Naive thymus-derived CD4-positive, alpha-beta T cell (primary cell): ENCODE measurements around the gene DENND5A. TPM values are rescaled to one million over a fixed set of nuclear protein-coding genes. Genes with fewer than 3 reads are reported as not detected.
"Not testable (repeated sequence)": the region's sequence is repeated elsewhere in the genome, so short reads cannot be mapped to it uniquely, and the experiment has no call there.

Experiments
- ATAC-seq: fragments of 150-1000 bp; cut with Tn5 transposase; 2 replicates; pipeline ENCODE4 v1.10.0; 2021; ENCODE audit warnings: mild to moderate bottlenecking, moderate library complexity
- CTCF ChIA-PET: fragments of 350-600 bp; sonication (Branson Sonifier 250); formaldehyde crosslinking; loops from one replicate; lab custom pipeline; 2021; ENCODE audit warnings: antibody characterized with exemption; lab: Charles Lee
- POLR2A ChIA-PET: fragments of 350-600 bp; sonication (Branson Sonifier 250); formaldehyde crosslinking; loops from one replicate; lab custom pipeline; 2021; ENCODE audit warnings: antibody characterized with exemption, inconsistent platforms; lab: Charles Lee
- DNase-seq, 9 donors: peaks; one replicate each; pipeline versions ENCODE4 v3.0.0 to v3.0.0-alpha.2; 2020 to 2022; ENCODE audit warnings: mixed read lengths in 1 of 9
- H3K27ac ChIP-seq: one replicate; pipeline ENCODE4 v1.7.0; 2013; ENCODE audit warnings: mild to moderate bottlenecking, low read depth, low read length, moderate library complexity
- H3K27me3 ChIP-seq, 2 donors: one replicate each; pipeline ENCODE4 v1.7.0; 2013; ENCODE audit warnings: low read length in 2 of 2, mild to moderate bottlenecking in 2 of 2, moderate library complexity in 2 of 2; ENCODE audit not compliant: control insufficient read depth in 2 of 2, insufficient read depth in 2 of 2
- H3K36me3 ChIP-seq, 3 experiments: 1 replicate in 2 of 3; 2 replicates in 1 of 3; pipeline ENCODE4 v1.7.0; 2013; ENCODE audit warnings: low read length in 3 of 3, mild to moderate bottlenecking in 3 of 3, moderate library complexity in 1 of 3; ENCODE audit not compliant: insufficient read depth in 3 of 3, control insufficient read depth in 2 of 3
- H3K4me1 ChIP-seq, 2 donors: one replicate each; pipeline ENCODE4 v1.7.0; 2013; ENCODE audit warnings: low read length in 2 of 2, mild to moderate bottlenecking in 2 of 2, moderate library complexity in 1 of 2; ENCODE audit not compliant: control insufficient read depth in 2 of 2, insufficient read depth in 2 of 2
- H3K4me3 ChIP-seq: 2 replicates; pipeline ENCODE4 v1.7.0; 2013; ENCODE audit warnings: mild to moderate bottlenecking, low read length
- H3K9me3 ChIP-seq, 3 experiments: 1 replicate in 2 of 3; 2 replicates in 1 of 3; pipeline ENCODE4 v1.7.0; 2013; ENCODE audit warnings: low read length in 3 of 3; ENCODE audit not compliant: control insufficient read depth in 2 of 3
- H3K27ac Mint-ChIP-seq, 9 donors: one replicate each; pipeline ENCODE4 v1.8.0; 2020 to 2022; ENCODE audit warnings: mixed read lengths in 9 of 9, mild to moderate bottlenecking in 8 of 9, moderate library complexity in 5 of 9, inconsistent platforms in 2 of 9
- H3K27me3 Mint-ChIP-seq, 5 donors: one replicate each; pipeline ENCODE4 v1.8.0; 2021 to 2022; ENCODE audit warnings: mixed read lengths in 5 of 5, mild to moderate bottlenecking in 1 of 5
- H3K36me3 Mint-ChIP-seq, 5 donors: one replicate each; pipeline ENCODE4 v1.8.0; 2020 to 2022; ENCODE audit warnings: mixed read lengths in 5 of 5, mild to moderate bottlenecking in 3 of 5, inconsistent platforms in 1 of 5
- H3K4me1 Mint-ChIP-seq, 7 donors: one replicate each; pipeline ENCODE4 v1.8.0; 2020 to 2022; ENCODE audit warnings: mixed read lengths in 7 of 7, mild to moderate bottlenecking in 3 of 7, inconsistent platforms in 1 of 7
- H3K4me3 Mint-ChIP-seq, 10 donors: one replicate each; pipeline ENCODE4 v1.8.0; 2020 to 2022; ENCODE audit warnings: mild to moderate bottlenecking in 10 of 10, mixed read lengths in 10 of 10, moderate library complexity in 6 of 10, inconsistent platforms in 2 of 10
- H3K9me3 Mint-ChIP-seq, 11 donors: one replicate each; pipeline ENCODE4 v1.8.0; 2020 to 2022; ENCODE audit warnings: mixed read lengths in 11 of 11, mild to moderate bottlenecking in 4 of 11, inconsistent platforms in 1 of 11, moderate library complexity in 1 of 11
- intact Hi-C, 2 donors: fragments of 100-400 bp; cut with micrococcal nuclease; formaldehyde crosslinking; loops; one replicate each; pipeline ENCODE4 v1.15.1; 2023
- polyA plus RNA-seq, 2 donors: library from polyadenylated mRNA; unstranded; fragments of 300-500 nt; fragmentation: Illumina TruSeq; gene quantifications; one replicate each; pipeline ENCODE4 v1.2.3, GENCODE V29; 2021
- total RNA-seq, 6 experiments: library from RNA in 5 of 6; stranded (reverse) in 5 of 6; gene quantifications; 1 replicate in 5 of 6; 2 replicates in 1 of 6; pipeline ENCODE4 v1.2.3 and lab custom pipeline; 2021 to 2026

The DENND5A gene
- total and polyA plus RNA-seq, 7 experiments from 2014 or later: 33.9 to 178 (median 106) TPM

- Histone ChIP-seq H3K27me3 (no peaks in the 10 kb centered on the region), H3K9me3 (no peaks in the 10 kb centered on the region), H3K27ac (no peak overlapping the region), H3K36me3 (peaks cover 0 to 55% (median 0%) of the 10 kb centered on the region in 3 experiments), H3K4me3 (no peak overlapping the region), H3K4me1 (no peaks in the 10 kb centered on the region)
- Mint-ChIP-seq H3K36me3 (peaks cover 22 to 79% (median 61%) of the 10 kb centered on the region in 5 donors), H3K4me3 (no peak overlapping the region), H3K9me3 (peaks cover 0 to 8% (median 0%) of the 10 kb centered on the region in 11 donors), H3K27me3 (no peaks in the 10 kb centered on the region), H3K27ac (peak overlapping the region in 3 of 9 donors; percentile 23 to 38 (median 28)), H3K4me1 (peaks cover 0 to 33% (median 14%) of the 10 kb centered on the region in 7 donors)
- ATAC-seq (no peak), DNase-seq (no peak)
- ChIA-PET POLR2A (no interaction called here), CTCF (interaction anchor here (0.5 kb wide), 1 partner anchor 10 kb away, joined by 3 read pairs; no protein-coding TSS in a partner anchor)
- intact Hi-C loops: no loop called here
Measured at GRCh38 chr11:9176550-9176949, 88.6 kb downstream of the DENND5A start.

GRCh38 chr11:9176136-9176535 lies 89.0 kb downstream of the DENND5A start:
- peaks cover 0 to 8% (median 0%) of the 10 kb centered on the region in 11 donors for H3K9me3 Mint-ChIP-seq
- Histone ChIP-seq H3K27me3 (no peaks in the 10 kb centered on the region), H3K36me3 (peaks cover 0 to 57% (median 0%) of the 10 kb centered on the region in 3 experiments), H3K27ac (no peak overlapping the region), H3K4me3 (no peak overlapping the region), H3K4me1 (no peaks in the 10 kb centered on the region), H3K9me3 (no peaks in the 10 kb centered on the region)
- peaks cover 23 to 78% (median 61%) of the 10 kb centered on the region in 5 donors for H3K36me3 Mint-ChIP-seq
- peak overlapping the region in 4 of 9 donors; percentile 7 to 63 (median 33) for H3K27ac Mint-ChIP-seq
- no peak for ATAC-seq
- no peaks in the 10 kb centered on the region for H3K27me3 Mint-ChIP-seq
- no peak for DNase-seq
- H3K4me3 Mint-ChIP-seq: no peak overlapping the region
- CTCF ChIA-PET: no interaction called here
- intact Hi-C loops: no loop called here
- POLR2A ChIA-PET: no interaction called here
- peaks cover 0 to 34% (median 12%) of the 10 kb centered on the region in 7 donors for H3K4me1 Mint-ChIP-seq

GRCh38 chr11:9172389-9172788 lies 92.8 kb downstream of the DENND5A start:
- H3K4me3 ChIP-seq: no peak overlapping the region
- CTCF ChIA-PET: no interaction called here
- intact Hi-C loops: no loop called here
- H3K27me3 ChIP-seq: no peaks in the 10 kb centered on the region
- H3K9me3 Mint-ChIP-seq: peaks cover 0 to 8% (median 0%) of the 10 kb centered on the region in 11 donors
- peaks cover 0 to 48% (median 0%) of the 10 kb centered on the region in 3 experiments for H3K36me3 ChIP-seq
- no peaks in the 10 kb centered on the region for H3K9me3 ChIP-seq
- DNase-seq (no peak), ATAC-seq (no peak)
- no peak overlapping the region for H3K4me3 Mint-ChIP-seq
- no peaks in the 10 kb centered on the region for H3K27me3 Mint-ChIP-seq
- H3K36me3 Mint-ChIP-seq: peaks cover 16 to 77% (median 55%) of the 10 kb centered on the region in 5 donors
- POLR2A ChIA-PET: interaction anchor here (0.5 kb wide), 1 partner anchor 304 kb away, joined by 4 read pairs; no protein-coding TSS in a partner anchor
- no peaks in the 10 kb centered on the region for H3K4me1 ChIP-seq
- no peak overlapping the region for H3K27ac ChIP-seq
- H3K27ac Mint-ChIP-seq: no peak overlapping the region
- peaks cover 0 to 42% (median 17%) of the 10 kb centered on the region in 7 donors for H3K4me1 Mint-ChIP-seq

- H3K27ac ChIP-seq: no peak overlapping the region
- intact Hi-C loops: no loop called here
Measured at GRCh38 chr11:9170450-9170849, 94.7 kb downstream of the DENND5A start.

GRCh38 chr11:9169595-9170295 lies 95.4 kb downstream of the DENND5A start:
- intact Hi-C loops: loop anchor here (5.0 kb wide), 4 partner anchors 83 to 293 kb away; partner anchors contain the start of gene ZNF143 (in 1 of the 2)
- peaks cover 0 to 35% (median 0%) of the 10 kb centered on the region in 3 experiments for H3K36me3 ChIP-seq
- Mint-ChIP-seq H3K4me3 (no peak overlapping the region), H3K27ac (peak overlapping the region in 2 of 9 donors; percentile 5 to 33), H3K36me3 (peaks cover 16 to 61% (median 48%) of the 10 kb centered on the region in 5 donors), H3K9me3 (peaks cover 0 to 8% (median 0%) of the 10 kb centered on the region in 11 donors), H3K4me1 (peaks cover 0 to 29% (median 10%) of the 10 kb centered on the region in 7 donors), H3K27me3 (no peaks in the 10 kb centered on the region)
- DNase-seq (no peak), ATAC-seq (no peak)
- no peak overlapping the region for H3K4me3 ChIP-seq
- no peaks in the 10 kb centered on the region for H3K9me3 ChIP-seq
- no peaks in the 10 kb centered on the region for H3K27me3 ChIP-seq
- ChIA-PET CTCF (no interaction called here), POLR2A (interaction anchor here (0.8 to 0.9 kb wide), 2 partner anchors 167 to 290 kb away, joined by 3 read pairs; no protein-coding TSS in a partner anchor)
- no peaks in the 10 kb centered on the region for H3K4me1 ChIP-seq
- H3K27ac ChIP-seq: no peak overlapping the region

More at GRCh38 chr11:9170450-9170849, 94.7 kb downstream of the DENND5A start:
- Mint-ChIP-seq H3K4me3 (no peak overlapping the region), H3K36me3 (peaks cover 16 to 68% (median 50%) of the 10 kb centered on the region in 5 donors), H3K9me3 (peaks cover 0 to 8% (median 0%) of the 10 kb centered on the region in 11 donors), H3K4me1 (peaks cover 0 to 37% (median 14%) of the 10 kb centered on the region in 7 donors), H3K27ac (peak overlapping the region in 1 of 9 donors; percentile 27), H3K27me3 (no peaks in the 10 kb centered on the region)
- Histone ChIP-seq H3K36me3 (peaks cover 0 to 33% (median 0%) of the 10 kb centered on the region in 3 experiments), H3K4me3 (no peak overlapping the region), H3K4me1 (no peaks in the 10 kb centered on the region), H3K27me3 (no peaks in the 10 kb centered on the region), H3K9me3 (no peaks in the 10 kb centered on the region)
- ChIA-PET CTCF (interaction anchor here (0.6 kb wide), 1 partner anchor 241 kb away, joined by 3 read pairs; no protein-coding TSS in a partner anchor), POLR2A (no interaction called here)
- DNase-seq (no peak), ATAC-seq (no peak)

- H3K9me3 Mint-ChIP-seq, ATAC-seq, CTCF ChIA-PET, H3K27me3 Mint-ChIP-seq, POLR2A ChIA-PET, DNase-seq, H3K27ac Mint-ChIP-seq, H3K27ac ChIP-seq, H3K4me3 Mint-ChIP-seq, H3K4me3 ChIP-seq, H3K4me1 ChIP-seq, H3K27me3 ChIP-seq, H3K9me3 ChIP-seq, intact Hi-C loops: not testable (repeated sequence)
- peaks cover 0 to 14% (median 3%) of the 10 kb centered on the region in 7 donors for H3K4me1 Mint-ChIP-seq
- peaks cover 0 to 37% (median 3%) of the 10 kb centered on the region in 3 experiments for H3K36me3 ChIP-seq
- H3K36me3 Mint-ChIP-seq: peaks cover 7 to 37% (median 20%) of the 10 kb centered on the region in 5 donors
Measured at GRCh38 chr11:9161991-9162390, 103.2 kb downstream of the DENND5A start.
